GM12878 (cell line): ENCODE results near the gene ZNF800. TPM values are rescaled to one million over a fixed set of nuclear protein-coding genes. Genes with fewer than 3 reads are reported as not detected.

Experiments
- BCLAF1 ChIP-seq: fragments of 450-650 bp; IDR thresholded peaks from 2 replicates; pipeline ENCODE4 v1.6.1; 2017; ENCODE audit warnings: antibody characterized with exemption, mild to moderate bottlenecking, moderate library complexity
- BHLHE40 ChIP-seq, 2 experiments: fragments of 450-650 bp in 1 of 2; IDR thresholded peaks; 2 replicates each; pipeline ENCODE4 v1.6.1; 2011 to 2017; ENCODE audit warnings: low read depth in 2 of 2, borderline replicate concordance in 1 of 2, improper control_type of control experiment in 1 of 2, low read length in 1 of 2, mild to moderate bottlenecking in 1 of 2
- E4F1 ChIP-seq: fragments of 450-650 bp; IDR thresholded peaks from 2 replicates; pipeline ENCODE4 v1.6.1; 2018; ENCODE audit warnings: borderline replicate concordance, mild to moderate bottlenecking; ENCODE audit not compliant: partially characterized antibody
- HDGF ChIP-seq: fragments of 450-650 bp; IDR thresholded peaks from 2 replicates; pipeline ENCODE4 v1.6.1; 2016; ENCODE audit warnings: antibody characterized with exemption
- LARP7 ChIP-seq: fragments of 450-650 bp; IDR thresholded peaks from 2 replicates; pipeline ENCODE4 v1.6.1; 2017; ENCODE audit warnings: mild to moderate bottlenecking
- MLLT1 ChIP-seq: fragments of 450-650 bp; IDR thresholded peaks from 2 replicates; pipeline ENCODE4 v1.6.1; 2016; ENCODE audit warnings: mild to moderate bottlenecking
- MTA3 ChIP-seq: IDR thresholded peaks from 2 replicates; pipeline ENCODE4 v1.6.1; 2012; ENCODE audit warnings: low read length, inconsistent platforms, borderline replicate concordance
- polyA plus RNA-seq, 11 experiments: library from polyadenylated mRNA; depleted of rRNA in 4 of 11; unstranded in 6 of 11; stranded (reverse) in 5 of 11; fragments of >200 nt; fragmentation: Nextera tagmentation in 4 of 11; fragmentation: Illumina TruSeq in 1 of 11; extraction: Ambion mirVana in 4 of 11; extraction: Trizol in 1 of 11; gene quantifications; 1 replicate in 1 of 11; 2 replicates in 10 of 11; pipeline versions ENCODE4 v1.2.1 to v1.2.3, GENCODE V29; 2011 to 2016; ENCODE audit warnings: inconsistent platforms in 2 of 11, missing spikeins in 2 of 11, low read depth in 1 of 11
- total RNA-seq, 4 experiments: library from RNA; depleted of rRNA in 3 of 4; stranded (reverse); fragments of >200 nt in 3 of 4; fragmentation: Illumina TruSeq in 1 of 4; extraction: Trizol in 1 of 4; gene quantifications; 2 replicates each; pipeline versions ENCODE4 v1.2.1 to v1.2.3, GENCODE V29; 2013 to 2021

The ZNF800 gene
- total and polyA plus RNA-seq, 10 of the 15 experiments (the other 5 are each of a cell fraction or from before 2014, with no cell fraction given): 6.8 to 33.9 (median 23.8) TPM

GRCh38 chr7:127391591-127392181, 822 bp downstream of the ZNF800 start (continued):
- no peak for TF ChIP-seq E4F1
- TF ChIP-seq LARP7: peak; percentile 82; the same call in 1 of the 2 replicates
- peak; percentile 43 to 85; a peak in 3 of 4 replicates for TF ChIP-seq BHLHE40 (IDR thresholded peaks at IDR 0.05; ENCODE audit: borderline replicate concordance in 1 of 2, low read depth in 2 of 2, low read length in 1 of 2)
- TF ChIP-seq BCLAF1: 0 out of 2 replicates have a peak, but pooled peaks have one; percentile 46
- 0 out of 2 replicates have a peak, but pooled peaks have one; percentile 23 for TF ChIP-seq MTA3
- 0 out of 2 replicates have a peak, but pooled peaks have one; percentile 52 for TF ChIP-seq HDGF
- TF ChIP-seq MLLT1: 0 out of 2 replicates have a peak, but pooled peaks have one; percentile 55
